ENCODE results near the gene SDF4.

SDF4 gene

DNA sequence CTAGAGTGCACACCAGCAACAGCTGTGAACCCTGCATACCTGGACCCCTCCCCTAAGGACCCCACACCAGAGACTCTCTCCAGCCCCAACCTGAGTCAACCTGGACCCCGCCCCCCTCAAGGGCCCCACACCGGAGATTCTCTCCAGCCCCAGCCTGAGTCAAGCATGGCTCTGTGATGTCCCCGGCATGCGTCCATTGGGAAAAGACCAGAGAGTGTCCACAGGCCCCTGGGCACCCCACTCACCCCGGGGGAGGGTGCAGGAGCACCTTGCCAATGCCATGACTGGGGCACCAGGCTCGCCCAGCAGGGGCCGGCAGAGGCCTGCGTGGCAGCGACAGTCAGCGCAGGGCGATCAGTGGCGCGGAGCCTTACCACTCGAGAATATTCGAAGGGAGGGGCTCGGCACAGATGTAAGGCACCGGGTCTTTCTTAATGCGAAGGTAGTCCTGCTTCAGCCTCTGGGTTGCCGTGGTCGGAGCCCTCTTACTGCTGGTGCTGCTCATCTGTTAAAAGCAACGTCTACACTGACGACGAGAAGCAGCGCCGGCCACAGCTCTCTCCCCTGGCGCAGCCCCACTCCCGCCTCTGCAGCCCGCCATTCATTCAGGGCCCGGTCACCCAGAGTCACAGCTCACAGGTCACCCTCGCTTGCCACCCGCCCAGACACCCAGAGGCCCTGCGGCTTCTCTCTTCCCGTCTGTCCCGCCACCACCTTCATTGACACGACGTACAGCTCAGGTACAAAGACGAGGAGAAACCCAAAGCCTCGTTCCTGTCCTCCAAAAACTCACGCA lies 35.9 kb upstream of the SDF4 start:
- DNase-seq (ENCODE audit: extremely low read depth, low read depth) = no peak
- no peak overlapping the region for H3K4me3 ChIP-seq (replicated peaks; ENCODE audit: low read depth, low read length)
- no peak for TF ChIP-seq CTCF (IDR thresholded peaks at IDR 0.05; ENCODE audit: low read depth, low read length, missing control alignments)

DNA sequence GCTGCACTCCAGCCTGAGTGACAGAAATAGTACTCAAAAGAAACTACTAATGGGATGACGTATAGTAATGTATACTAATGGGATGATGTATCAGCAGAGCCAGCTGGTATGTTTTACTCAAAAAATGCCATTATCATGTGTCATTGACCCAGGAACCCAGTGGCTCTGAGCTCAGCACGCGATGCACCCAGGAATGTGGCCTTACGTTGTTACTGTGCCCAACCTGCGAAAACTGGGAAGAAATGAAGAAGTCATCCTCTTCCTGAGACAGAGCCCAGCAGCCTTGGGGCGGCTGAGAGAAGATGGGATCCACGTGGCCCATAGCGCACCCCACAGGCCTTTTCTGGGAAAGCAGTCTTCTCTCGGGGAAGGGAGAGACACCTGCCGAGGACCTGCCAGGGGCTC lies 33.1 kb upstream of the SDF4 start:
- no peak overlapping the region for H3K4me3 ChIP-seq (replicated peaks; ENCODE audit: low read depth, low read length)
- peak; percentile 97 for DNase-seq (ENCODE audit: extremely low read depth, low read depth)

DNA sequence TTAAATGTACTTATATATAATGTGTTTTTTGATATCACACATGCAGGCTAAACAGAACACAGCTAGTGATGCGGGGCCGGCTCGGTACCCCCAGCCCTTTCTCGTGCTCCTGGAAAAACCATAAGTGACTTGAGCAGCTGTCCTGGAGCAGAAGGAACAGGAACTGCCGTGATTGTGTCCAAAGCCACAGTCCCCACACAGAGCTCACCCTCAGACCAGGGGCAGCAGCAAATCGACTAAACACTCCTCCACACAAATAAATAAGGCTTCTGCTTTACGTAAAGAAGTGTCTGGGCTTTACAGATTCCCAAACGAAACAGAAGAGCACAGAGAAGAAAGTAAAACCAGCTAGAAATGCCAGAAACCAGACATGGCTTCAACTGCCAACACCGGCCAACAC lies 32.2 kb upstream of the SDF4 start:
- no peak overlapping the region for H3K4me3 ChIP-seq (replicated peaks; ENCODE audit: low read depth, low read length)
- no peak for TF ChIP-seq CTCF (IDR thresholded peaks at IDR 0.05; ENCODE audit: low read depth, low read length, missing control alignments)
- DNase-seq (ENCODE audit: extremely low read depth, low read depth) = no peak

More for the DNA sequence above, 33.1 kb upstream of the SDF4 start:
- TF ChIP-seq CTCF (IDR thresholded peaks at IDR 0.05; ENCODE audit: low read depth, low read length, missing control alignments) = peak; percentile 62

- no peak for TF ChIP-seq CTCF (IDR thresholded peaks at IDR 0.05; ENCODE audit: low read depth, low read length, missing control alignments)
- no peak overlapping the region for H3K4me3 ChIP-seq (replicated peaks; ENCODE audit: low read depth, low read length)
- DNase-seq (ENCODE audit: extremely low read depth, low read depth) = no peak
Measured at GRCh38 chr1:1262758-1263157, 31.0 kb upstream of the SDF4 start.

DNA sequence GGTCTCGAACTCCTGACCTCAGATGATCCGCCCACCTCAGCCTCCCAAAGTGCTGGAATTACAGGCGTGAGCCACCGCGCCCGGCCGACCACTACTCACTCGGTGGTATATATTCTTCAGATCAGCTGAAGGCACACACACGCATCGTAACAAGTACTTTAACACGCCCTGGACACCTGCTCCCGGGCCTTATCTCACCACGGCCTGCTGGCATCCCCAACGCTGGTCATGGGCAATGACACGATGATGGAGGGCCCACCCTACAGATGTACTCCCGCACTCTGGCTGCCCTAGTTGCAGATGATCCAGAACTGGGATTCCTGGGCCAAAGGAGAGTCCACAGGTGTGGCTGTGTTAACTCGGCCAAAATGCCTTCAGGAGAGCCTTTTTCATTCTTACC lies 30.3 kb upstream of the SDF4 start:
- no peak overlapping the region for H3K4me3 ChIP-seq (replicated peaks; ENCODE audit: low read depth, low read length)
- DNase-seq (ENCODE audit: extremely low read depth, low read depth) = no peak
- TF ChIP-seq CTCF (IDR thresholded peaks at IDR 0.05; ENCODE audit: low read depth, low read length, missing control alignments) = no peak

DNA sequence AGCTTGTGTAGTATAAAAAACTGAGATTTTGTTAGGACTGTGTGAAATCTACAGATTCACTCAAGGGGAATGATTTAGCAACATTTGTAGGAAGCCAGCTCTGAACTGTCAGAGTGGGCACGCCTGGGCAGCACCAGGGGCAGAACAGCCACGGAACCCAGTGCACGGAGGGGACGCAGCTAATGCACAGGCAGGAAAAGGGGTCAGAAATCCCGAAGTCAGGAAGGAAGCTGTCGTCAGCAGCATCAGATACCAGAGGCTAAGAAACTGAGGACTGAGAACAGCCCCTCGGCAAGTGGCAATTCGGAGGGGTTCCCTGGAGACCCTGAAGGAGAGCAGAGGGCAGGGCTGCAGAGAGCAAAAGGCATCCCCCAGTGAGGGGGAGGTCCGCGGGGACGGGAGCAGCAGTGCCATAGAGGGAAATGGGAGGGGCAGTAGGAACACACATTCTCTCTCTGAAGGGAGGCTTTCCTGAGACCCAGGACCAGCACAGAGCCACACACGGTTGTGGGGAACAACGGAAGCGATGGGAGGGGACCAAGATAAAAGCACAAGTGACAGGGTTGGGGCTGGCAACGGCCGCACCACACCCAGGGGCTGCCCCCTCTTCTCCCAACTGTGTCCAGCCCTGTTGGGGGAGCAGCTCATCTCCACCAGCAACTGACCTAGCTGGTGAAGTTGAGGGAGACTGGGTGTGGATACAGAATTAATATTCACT lies 29.2 kb upstream of the SDF4 start:
- no peak overlapping the region for H3K4me3 ChIP-seq (replicated peaks; ENCODE audit: low read depth, low read length)
- no peak for DNase-seq (ENCODE audit: extremely low read depth, low read depth)
- TF ChIP-seq CTCF (IDR thresholded peaks at IDR 0.05; ENCODE audit: low read depth, low read length, missing control alignments) = no peak

Data from HFF-Myc (cell line).